ENCODE data around the gene THSD7B. TPM values are rescaled to one million over a fixed set of nuclear protein-coding genes. Genes with fewer than 3 reads are reported as not detected.

The THSD7B gene
- total and polyA plus RNA-seq, 9 donors = 0.10 to 0.82 (median 0.37) TPM; not detected in 1

DNA sequence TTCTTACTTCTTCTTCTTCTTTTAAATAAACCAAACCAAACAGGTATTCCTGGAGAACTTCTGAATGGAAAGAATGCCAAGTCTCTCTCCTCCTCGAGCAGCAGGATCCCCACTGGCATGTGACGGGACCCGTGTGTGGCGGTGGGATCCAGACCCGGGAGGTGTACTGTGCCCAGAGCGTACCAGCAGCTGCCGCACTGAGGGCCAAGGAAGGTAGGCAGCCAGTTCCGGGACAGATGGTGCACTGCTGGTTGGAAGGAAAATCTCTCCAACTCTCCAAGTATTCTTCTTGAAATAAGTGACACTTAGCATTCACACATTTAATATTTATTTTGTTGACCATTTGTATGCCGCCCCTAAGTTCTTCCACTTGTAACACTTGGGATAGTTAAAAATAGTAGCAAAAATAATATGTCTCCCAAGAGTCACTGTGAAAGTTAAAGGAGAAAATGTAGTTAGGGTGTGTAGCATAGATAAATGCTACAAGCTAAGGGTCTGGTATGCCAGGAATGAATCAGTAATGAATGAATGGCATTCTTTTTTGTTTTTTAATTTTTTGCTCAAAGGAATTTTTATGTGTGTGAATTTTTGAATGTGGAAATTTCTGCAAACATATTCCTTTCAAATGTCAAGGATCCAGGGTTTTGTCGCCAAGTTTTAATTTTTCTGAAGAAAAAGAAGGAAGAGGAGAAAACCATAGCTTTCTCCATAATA lies 349.9 kb downstream of the THSD7B start:
- WGBS, 3 donors = 70 to 82% (median 76%) methylated on average over 10 of the region's 10 CpGs
- no peak for TF ChIP-seq CTCF (IDR thresholded peaks at IDR 0.05)
- TF ChIP-seq EP300 (IDR thresholded peaks at IDR 0.05) = no peak
- TF ChIP-seq POLR2A (IDR thresholded peaks at IDR 0.05) = no peak

GRCh38 chr2:137115795-137116089 lies 350.4 kb downstream of the THSD7B start:
- H3K27ac ChIP-seq = no peak overlapping the region
- no peaks in the 10 kb centered on the region for H3K9me3 ChIP-seq
- no peaks in the 10 kb centered on the region for H3K27me3 ChIP-seq
- H3K4me1 ChIP-seq (ENCODE audit: insufficient read depth) = no peaks in the 10 kb centered on the region
- H3K4me3 ChIP-seq = no peak overlapping the region
- 78 to 95% (median 94%) methylated on average over 1 of the region's 1 CpG for WGBS, 3 donors
- intact Hi-C loops (cut with DNase I) = no loop called here
- TF ChIP-seq CTCF (IDR thresholded peaks at IDR 0.05) = no peak
- TF ChIP-seq POLR2A (IDR thresholded peaks at IDR 0.05) = no peak
- no peak for TF ChIP-seq EP300 (IDR thresholded peaks at IDR 0.05)
- H3K36me3 ChIP-seq = no peaks in the 10 kb centered on the region
- no peak for DNase-seq

More for the DNA sequence above, 349.9 kb downstream of the THSD7B start:
- no peak overlapping the region for H3K4me3 ChIP-seq
- no peak overlapping the region for H3K27ac ChIP-seq
- intact Hi-C loops (cut with DNase I) = no loop called here
- H3K36me3 ChIP-seq = no peaks in the 10 kb centered on the region
- no peaks in the 10 kb centered on the region for H3K4me1 ChIP-seq (ENCODE audit: insufficient read depth)
- H3K27me3 ChIP-seq = no peaks in the 10 kb centered on the region
- no peak for DNase-seq
- no peaks in the 10 kb centered on the region for H3K9me3 ChIP-seq

GRCh38 chr2:137117385-137117784 lies 352.0 kb downstream of the THSD7B start:
- H3K27ac ChIP-seq = no peak overlapping the region
- intact Hi-C loops (cut with DNase I) = no loop called here
- H3K9me3 ChIP-seq = no peaks in the 10 kb centered on the region
- no peaks in the 10 kb centered on the region for H3K36me3 ChIP-seq
- no peaks in the 10 kb centered on the region for H3K27me3 ChIP-seq
- H3K4me3 ChIP-seq = no peak overlapping the region
- H3K4me1 ChIP-seq (ENCODE audit: insufficient read depth) = no peaks in the 10 kb centered on the region
- no peak for DNase-seq
- TF ChIP-seq EP300 (IDR thresholded peaks at IDR 0.05) = no peak
- TF ChIP-seq CTCF (IDR thresholded peaks at IDR 0.05) = no peak
- TF ChIP-seq POLR2A (IDR thresholded peaks at IDR 0.05) = no peak

- TF ChIP-seq EP300 (IDR thresholded peaks at IDR 0.05) (no peak), POLR2A (IDR thresholded peaks at IDR 0.05) (no peak), CTCF (IDR thresholded peaks at IDR 0.05) (no peak)
- H3K27me3 ChIP-seq = no peaks in the 10 kb centered on the region
- intact Hi-C loops (cut with DNase I) = no loop called here
Observed at GRCh38 chr2:137118140-137118539, 352.8 kb downstream of the THSD7B start.

More at GRCh38 chr2:137118140-137118539, 352.8 kb downstream of the THSD7B start:
- no peak for DNase-seq
- H3K4me3 ChIP-seq = no peak overlapping the region
- no peaks in the 10 kb centered on the region for H3K36me3 ChIP-seq
- no peaks in the 10 kb centered on the region for H3K9me3 ChIP-seq
- no peaks in the 10 kb centered on the region for H3K4me1 ChIP-seq (ENCODE audit: insufficient read depth)
- H3K27ac ChIP-seq = no peak overlapping the region
